NCI-H128 (cell line): Measurements from ENCODE around the gene CTRB2.

Experiments used
- DNase-seq: peaks from one replicate; lab custom pipeline; 2025; ENCODE audit not compliant: unreplicated experiment; lab: John Stamatoyannopoulos, UW

CTRB2 gene

DNA sequence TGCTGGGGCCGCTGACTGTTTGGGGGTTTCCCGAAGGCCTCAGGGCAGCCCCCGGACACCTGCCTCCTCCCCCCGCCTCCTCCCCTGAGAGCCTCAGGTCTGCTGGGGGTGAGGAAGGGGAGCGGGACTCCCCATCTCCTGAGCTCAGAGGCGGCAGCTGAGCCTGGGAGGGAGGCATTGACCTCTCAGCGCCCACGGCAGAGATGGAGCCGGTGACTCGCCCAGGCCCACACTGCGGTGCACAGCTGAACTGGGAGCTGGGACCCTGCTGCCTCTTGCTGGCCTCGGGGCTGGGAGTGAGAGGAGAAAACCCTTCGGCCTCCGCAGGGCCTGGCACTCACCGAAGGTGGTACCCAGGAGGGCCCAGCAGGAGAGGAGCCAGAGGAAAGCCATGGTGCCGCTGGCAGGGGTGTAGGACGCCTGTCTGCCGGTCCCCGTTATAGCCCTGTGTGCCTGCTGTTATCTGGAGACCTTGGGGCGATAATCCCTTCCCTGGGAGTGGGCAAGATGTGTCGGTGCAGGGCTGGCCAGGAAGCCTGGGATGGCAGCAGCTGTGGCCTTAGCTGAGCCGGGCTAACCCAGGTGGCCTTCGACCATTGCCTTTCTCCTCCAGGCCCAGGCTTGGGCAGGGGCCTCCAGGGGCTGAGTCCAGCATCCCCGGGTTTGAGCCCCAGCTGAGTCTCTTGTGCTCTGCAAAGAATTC, at the start of gene CTRB2:
CTRB2 (minus strand) TSS at position 413 of the 703 bp plus-strand sequence; CDS start at position 393, 20 bp downstream.
- no peak for DNase-seq

DNA sequence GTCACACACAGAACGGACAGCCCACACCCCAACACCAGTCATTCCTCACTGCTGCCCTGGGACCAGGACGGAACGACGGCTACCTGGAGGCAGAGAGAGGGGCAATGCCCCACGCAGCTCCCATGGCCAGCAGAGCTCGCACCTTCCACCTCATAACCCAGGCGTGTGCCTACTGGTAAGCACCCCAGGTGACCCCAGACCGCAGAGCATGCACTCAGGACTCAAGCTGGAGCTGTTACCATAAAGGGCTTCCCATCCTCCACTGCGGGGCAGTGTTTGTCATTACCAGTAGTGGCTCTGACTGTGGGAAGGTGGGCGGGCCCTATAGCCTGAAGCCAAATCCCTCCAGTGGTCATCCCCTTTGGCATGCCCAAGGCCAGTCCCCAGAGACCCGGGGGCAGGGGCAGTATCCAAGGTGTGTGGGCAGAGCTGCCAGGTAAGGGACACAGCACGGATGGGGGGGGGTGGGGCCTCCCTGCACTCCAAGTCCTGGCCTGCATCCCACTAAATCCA, 49.2 kb upstream of the CTRB2 start:
- DNase-seq: no peak

DNA sequence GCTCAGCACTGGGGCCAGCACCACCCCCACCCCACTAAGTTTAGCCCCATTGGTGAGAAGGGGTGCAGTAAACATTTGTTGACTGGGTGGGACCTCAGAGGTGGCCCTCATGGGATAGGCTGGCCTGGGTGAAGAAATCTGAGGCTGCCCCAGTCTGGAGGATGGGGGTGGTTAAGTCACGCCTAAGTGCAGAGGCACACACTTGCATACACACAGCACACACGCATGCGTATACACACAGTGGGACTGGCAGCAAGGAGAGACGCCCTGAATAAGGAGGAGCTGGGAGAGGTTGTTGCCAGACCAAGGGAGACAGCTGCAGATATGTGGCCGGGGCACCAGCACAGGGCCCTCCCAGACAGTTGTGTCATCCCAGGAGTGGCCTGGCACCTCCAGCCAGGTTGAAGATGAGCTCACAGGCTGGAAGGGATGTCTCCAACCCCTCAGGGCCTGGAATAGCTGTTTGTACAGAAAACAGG, 47.4 kb upstream of the CTRB2 start:
- DNase-seq: no peak

DNA sequence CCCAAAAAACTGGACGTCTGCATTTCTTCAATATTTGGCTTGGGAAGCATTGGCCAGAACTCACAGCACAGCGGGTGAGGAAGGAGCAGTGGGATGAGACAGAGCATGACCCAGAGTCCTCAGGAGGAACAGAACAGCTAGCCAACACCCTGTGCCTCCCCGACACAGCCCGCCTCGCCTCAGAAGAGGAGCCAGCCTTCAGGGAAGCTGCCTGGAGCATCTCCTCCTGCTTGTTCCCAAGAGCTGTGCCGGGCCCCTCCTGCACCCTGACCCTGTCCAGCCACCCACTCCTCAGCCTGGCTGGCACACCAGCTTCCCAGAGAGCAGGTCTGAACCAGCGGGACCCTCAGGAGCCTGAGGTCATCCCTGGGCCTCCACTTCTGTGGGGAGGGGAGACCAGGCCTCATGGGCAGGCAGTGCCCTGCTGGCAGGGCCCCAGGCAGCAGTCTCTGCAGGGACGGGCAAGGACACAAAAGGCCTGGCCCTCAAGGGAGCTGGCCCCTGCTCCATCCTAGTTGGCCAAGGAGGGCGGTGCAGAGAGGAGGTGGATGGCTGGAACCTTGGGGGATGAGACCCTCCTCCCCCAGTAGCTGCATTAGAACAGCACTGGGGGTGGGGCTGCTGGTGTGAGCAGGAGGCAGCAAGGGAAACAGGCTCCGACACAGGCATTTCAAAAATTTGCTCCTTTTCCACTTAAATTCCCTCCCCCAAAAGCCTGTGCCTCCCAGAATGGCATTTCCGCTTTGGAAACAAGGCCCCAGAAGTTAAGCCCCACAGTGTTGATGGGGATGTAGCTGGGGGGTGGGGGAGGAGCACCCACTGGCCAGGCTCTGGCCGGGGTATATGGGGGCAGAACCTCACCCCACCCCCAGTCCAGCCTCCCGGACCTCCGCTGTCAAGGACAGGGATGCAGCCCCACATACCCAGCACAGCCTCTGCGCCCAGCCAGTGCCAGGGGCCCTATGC, 46.3 kb upstream of the CTRB2 start:
- no peak for DNase-seq

DNA sequence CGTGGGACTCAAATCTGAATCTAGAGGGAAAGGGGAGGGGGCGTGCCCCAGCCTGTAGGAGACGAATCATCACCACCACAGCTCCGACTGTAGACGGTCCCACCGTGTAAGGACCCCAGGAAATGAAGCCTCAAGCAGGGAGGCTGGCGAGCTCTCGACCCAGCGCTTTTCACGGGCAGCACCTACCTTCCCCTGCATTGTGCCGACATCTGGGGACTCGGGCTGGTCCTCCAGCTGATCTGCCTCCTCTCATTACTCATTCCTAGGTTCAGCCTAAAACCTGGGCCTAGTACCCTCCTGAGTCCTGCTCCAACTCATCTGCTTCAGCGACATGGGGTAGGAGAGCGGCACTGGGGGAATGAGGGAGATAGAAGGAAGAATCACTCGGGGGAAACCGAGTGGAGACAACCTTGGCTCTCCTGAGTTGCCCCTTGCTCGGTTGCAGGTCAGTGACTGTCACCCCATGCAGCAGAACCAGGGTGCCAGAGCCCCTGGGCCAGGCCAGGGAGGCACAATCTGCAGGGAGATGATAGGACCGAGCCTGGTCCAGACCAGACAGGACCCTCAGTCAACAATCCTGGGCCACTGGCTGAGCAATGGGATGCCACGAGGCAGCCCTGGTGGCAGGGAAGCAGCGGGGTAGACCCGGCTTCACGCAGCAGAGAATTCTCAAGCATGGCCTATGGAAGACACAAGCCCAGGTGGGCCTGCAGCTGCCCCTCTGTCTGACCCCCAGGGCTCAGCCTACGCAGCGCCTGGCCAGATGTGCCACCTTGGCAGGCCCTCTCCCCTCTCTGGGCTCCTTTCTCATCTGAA, 45.3 kb upstream of the CTRB2 start:
- no peak for DNase-seq

DNA sequence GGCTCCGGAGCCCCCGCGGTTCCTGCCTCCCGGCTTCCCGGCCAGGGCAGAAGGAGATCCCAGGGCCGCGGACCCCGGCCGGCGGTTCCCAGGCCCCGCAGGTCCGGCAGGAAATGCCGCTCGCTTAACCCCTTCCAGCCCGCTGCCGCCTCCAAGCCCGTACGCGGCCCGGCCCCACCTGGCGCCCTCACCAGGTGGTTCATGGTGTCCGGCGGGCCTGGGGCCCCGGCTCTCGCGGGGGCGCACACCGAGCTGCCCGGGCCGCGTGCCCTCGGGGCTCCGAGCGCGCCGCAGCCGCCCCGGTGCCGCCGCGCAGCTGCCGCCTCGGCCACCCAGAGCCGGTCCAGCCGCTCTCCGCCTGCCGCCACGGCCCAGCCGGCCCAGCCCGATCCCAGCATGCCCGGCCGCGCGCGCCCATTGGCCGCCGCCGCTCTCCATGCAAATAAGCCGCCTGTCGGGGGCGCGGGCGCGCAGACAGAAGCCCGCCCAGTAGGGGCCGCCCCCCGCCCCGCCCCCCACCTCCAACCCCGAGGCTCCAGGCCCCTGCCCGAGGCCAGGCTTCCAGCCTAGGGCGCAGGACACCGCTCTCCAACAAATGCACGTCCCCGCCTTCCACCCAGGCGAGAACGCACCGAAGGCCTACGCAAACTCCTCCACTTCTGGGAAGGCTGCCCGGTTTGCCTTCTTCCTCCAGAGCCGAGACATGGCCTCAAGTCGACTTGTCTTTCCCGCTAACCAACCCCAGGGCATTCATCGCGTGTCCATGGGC, 44.5 kb upstream of the CTRB2 start, which contains the start of gene BCAR1:
BCAR1 (minus strand) TSS at position 345 of the 769 bp plus-strand sequence; CDS start at position 203, 142 bp downstream.
- no peak for DNase-seq

DNA sequence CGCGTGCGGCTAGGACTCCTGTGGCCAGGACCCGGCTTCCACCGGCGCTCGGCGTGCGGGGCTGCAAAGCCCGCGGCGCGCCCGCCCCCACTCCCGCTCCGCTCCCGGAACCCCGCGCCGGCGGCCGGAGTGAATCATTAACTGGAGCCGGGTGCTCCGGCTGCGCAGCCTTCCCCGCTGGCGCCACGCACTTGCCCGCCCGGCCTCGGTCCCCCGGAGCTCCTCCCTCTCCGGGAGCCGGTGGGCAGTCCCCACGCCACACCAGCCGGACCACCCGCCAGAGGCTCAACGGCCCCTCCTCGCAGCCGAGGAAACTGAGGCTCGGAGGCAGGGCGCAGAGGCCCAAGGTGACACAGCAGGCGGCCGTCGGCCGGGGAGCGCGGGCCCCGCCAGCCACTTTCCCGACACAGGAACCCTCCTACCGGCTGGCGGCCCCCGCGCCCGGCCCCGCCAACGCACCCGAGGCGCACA, 43.9 kb upstream of the CTRB2 start:
- DNase-seq: no peak

DNA sequence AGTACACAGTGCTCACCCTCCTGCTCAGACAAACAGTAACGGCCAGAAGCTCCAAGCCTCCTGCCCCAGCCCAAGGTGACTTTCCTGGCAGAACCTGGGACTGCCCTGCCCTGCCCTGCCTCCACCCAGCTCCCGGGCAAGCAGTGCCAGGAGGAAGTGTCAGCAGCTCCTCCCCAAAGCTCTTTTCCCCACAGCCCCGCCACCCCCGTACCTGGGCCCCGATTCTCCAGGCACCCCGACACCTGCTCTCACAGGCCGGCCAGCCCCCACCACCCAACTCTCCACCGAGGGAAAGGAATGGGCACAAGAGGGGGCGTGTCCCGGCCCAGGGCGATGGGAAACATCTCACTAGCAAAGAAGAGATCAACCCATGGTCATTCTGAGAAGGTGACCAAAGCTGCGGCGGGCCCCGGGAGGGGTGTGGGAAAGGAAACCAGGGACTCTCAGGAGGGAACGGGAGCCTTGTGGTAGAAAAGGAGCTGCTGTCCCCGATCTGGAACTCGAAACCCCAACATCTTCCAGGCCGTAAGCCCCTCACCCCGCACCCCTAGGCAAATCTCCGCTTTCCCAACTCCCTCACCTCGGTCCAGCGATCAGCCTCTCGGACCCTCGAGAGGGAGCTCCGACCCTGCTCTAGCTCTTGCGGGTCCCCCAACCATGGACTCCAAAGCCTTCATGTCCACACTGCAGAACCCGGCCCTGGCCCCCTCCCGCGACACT, 43.3 kb upstream of the CTRB2 start:
- no peak for DNase-seq

DNA sequence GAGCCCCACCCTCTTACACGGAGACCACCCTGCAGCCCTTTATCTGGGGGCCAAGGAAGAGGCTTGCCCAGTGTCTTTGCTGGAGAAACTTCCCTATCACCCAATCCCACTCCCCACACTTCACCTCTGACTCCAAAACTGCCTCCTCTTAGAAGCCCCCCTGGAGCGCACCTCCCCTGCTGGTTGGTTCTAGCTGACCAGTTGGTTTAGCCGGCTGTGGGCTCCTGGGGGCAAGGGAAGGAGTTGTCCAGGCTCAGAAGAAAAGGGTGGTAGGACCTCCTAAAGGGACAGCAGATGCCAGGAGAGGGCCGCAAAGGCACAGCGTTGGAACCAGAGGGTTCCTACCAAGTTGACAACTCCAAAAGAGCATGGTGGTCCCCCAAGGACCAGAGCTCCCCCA, 42.5 kb upstream of the CTRB2 start:
- no peak for DNase-seq

DNA sequence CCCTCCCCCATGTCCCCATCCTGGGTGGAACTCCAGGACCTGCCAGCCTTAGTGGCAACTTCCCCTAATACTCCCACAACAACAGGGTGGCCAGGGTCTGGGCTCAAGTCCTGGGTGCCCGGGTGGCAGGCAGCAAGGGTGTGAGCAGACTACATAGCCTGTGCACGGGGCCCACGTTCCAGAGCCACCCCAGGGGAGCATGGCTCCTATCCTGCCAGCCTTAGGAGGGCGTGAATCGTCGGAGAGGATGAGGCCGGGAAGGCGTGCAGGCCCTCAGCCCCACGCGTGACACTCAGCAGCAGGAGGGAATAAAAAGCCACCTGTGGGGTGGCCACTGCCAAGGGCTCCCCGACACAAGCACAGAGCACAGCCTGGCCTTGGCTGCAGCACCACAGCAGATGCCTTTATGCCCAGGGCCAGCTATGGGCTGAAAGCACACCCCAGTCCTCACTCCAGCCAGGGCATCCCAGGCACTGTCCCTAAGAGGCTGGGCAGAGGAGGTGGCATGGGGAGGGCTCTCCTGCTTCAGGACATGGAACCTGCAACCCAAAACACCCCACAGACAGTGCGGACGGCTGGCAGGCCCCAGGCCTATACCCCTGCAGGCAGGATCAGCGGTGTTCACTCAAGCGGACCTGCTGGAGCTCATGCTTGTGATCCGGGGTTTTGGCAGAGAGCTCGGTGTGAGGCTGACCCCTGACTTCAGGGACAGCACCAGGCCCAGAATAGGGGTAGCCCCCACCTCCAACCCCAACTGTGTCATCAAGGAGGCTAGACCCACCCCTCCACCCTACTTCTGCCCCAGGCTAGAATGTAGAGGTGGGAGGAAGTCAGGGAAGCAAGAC, 41.8 kb upstream of the CTRB2 start:
- no peak for DNase-seq

DNA sequence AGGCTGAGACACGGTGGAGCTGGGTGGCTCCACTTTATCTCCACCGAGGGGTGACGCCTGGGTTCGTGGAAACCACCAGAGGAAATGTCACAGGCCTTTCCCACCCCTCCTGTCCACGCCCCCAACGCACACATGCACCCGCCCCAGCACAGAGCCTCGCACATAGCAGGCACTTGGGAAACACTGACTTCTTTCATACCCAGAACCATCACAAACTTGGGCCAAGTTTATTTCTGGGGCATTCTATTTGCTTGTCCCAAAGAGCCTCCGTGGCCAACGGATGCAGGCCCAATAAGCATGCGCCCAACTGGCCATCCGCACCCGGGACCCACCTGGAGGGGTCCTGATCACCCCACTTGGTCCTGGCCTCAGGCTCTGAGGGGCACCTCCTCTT, 41.2 kb upstream of the CTRB2 start:
- DNase-seq: no peak

DNA sequence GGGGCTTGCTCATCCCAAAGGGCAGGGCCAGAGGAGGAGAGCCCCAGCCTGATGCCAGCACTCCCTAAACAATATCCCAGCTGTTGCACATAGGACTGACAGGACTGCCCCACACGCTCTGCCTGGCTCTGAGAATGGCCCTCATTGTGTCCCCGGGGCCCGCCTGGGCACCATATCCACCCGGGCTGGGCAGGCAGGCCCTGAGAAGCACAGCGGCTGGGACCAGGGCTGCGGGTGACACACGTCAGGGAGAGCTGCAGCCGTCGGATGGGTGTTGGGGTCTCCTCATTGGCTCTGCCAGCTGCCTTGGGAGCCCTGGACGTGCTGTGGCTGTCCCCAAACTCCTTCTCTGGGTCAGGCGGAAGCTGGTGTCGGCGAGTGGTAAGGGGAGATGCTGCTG, 40.3 kb upstream of the CTRB2 start:
- no peak for DNase-seq

DNA sequence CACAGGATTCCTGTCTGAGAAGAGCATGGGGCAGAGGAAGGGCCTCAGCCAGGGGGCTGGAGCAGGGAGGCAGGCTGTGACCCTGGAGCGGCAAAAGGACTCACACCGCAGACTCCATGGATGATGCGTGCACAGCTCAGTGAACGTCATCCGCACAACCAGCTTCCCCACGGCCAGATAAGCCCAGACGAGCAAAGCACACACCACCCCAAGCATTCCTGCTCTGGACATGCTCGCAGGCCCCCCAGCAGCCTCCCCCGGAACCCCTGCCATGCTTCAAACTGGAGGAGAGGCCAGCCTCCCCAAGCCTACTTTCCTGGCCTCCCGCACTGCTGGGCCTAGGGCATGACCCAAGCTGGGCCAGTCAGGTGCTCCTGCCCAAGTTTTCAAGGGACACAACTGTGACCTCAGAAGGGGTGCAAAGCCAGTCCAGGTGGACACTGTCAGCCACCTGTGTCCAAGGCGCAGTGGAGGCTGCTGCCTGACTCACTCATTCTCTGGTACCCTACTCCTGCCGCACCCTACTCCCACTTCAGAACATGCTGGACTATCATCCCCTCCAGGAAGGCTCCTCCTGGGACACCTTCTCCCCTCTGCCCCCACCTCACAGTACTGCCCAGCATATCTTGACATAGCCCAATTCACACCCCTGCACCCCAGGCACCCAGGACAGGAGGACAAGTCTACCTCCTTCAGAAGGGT, 39.7 kb upstream of the CTRB2 start:
- no peak for DNase-seq

DNA sequence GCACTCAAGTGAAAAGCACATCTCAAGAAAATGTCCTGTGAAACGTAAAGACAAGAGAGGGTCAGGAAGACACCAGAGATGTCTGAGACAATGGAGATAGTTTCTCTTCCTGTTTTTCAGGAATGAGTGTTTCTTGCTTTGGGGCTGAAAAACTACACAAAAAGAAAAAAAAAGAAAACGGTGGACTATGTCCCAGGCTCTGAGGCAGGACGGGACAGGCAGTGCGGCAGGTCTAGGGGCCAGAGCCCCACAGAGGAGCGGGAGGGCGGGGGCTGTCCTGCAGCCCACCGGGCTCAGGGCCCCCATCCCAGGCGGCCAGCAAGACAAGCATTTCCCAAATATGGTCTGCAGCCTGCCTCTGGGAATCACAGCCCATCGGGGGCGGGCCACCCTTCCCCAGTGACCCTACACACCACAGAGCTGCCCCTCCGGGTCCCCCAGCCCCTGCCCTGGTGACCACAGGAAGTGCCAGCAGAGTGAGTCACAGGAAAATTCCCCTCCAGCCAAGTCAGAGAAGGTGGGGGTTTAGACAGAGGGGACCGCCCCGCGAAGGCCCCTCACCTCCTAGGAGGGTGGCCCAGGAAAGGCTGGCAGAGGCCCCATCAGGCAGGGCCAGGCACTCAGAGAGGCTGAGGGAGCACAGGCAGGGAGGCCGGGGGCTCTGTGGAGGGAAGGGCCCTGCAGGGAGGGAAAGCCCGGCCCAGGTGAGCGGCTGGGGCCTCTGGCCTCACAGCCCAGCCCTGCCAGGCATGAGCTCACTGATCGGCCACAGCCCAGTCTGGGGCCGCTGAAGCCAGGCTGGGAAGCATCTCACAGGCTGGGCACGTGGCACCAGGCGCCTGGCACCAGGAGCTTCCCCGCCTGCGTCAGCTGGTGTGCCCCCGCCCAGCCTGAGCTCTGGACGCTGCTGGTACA, 38.1 kb upstream of the CTRB2 start:
- DNase-seq: no peak

DNA sequence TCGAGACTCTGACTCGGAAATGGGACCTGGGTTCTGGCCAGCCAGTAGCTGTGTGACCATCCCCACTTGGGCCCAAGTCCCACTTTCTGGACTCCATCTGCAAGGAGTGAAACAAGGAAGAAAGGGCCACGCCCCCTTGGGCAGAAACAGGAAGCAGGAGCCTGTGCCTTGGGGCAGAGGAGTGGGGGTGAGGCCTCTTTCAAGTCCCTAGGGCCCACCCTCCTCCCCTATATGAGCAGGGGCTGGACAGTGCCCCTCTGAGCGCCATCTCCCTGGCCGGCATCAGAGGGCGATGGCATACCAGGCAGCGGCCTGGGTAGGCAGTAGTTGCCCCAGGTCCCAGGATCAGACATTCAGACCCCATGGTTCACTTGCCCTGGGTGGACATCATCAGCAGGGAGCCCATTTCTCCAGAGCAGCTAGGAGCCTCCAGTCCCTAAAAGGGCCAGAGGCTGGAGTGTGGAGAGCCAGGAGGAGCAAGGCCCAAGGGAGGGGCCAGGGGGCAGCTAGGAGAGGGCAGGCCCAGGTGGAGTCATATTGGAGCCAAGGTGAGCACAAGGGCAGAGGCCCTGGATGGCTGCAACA, 37.4 kb upstream of the CTRB2 start:
- DNase-seq: no peak

DNA sequence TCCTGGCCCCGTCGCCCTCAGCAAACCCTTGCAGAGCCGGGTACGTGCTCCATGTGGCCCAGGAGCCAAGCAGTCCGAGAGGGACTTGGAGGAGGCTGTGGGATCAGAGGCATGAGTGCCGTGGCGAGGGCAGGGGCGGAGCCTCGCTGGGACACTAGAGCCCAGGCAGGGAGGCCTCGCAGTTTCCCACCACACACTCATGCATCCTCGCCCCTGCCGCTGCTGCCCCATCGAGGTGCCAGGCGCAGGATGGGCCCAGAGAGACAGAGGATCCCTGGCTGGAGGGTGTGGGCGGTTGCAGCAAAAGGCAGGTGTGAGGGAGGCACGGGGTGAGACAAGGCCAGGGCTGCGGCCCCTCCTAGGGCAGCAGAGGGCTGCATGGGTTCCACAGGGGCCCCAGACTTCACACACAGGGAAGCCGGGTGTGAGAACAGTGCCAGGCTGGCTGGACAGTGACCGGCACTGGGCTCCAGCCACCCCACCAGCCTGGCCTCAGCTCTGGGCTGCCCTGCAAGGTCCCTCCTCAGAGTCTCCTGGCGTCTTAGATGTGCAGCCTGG, 36.8 kb upstream of the CTRB2 start:
- no peak for DNase-seq
